Activated naive CD4-positive, alpha-beta T cell treated with anti-CD3 and anti-CD28 coated beads for 36 hours (primary cell): ENCODE data around the gene DLG2. TPM values are rescaled to one million over a fixed set of nuclear protein-coding genes. Genes with fewer than 3 reads are reported as not detected.
"Not testable (repeated sequence)": the region's sequence is repeated elsewhere in the genome, so short reads cannot be mapped to it uniquely, and the experiment has no call there.

Experiments used
- CTCF ChIA-PET: fragments of 350-600 bp; sonication (Branson Sonifier 250); formaldehyde crosslinking; loops from one replicate; lab custom pipeline; 2021; ENCODE audit warnings: antibody characterized with exemption; lab: Charles Lee
- DNase-seq: peaks from one replicate; pipeline ENCODE4 v3.0.0-alpha.2; 2020
- H3K27ac Mint-ChIP-seq: one replicate; pipeline ENCODE4 v1.8.0; 2021; ENCODE audit warnings: mild to moderate bottlenecking, mixed read lengths
- H3K27me3 Mint-ChIP-seq: one replicate; pipeline ENCODE4 v1.8.0; 2021; ENCODE audit warnings: low read depth, mixed read lengths
- H3K36me3 Mint-ChIP-seq: one replicate; pipeline ENCODE4 v1.8.0; 2021; ENCODE audit warnings: low read depth, mixed read lengths
- H3K4me1 Mint-ChIP-seq: one replicate; pipeline ENCODE4 v1.8.0; 2021; ENCODE audit warnings: low read depth, mixed read lengths
- H3K4me3 Mint-ChIP-seq: one replicate; pipeline ENCODE4 v1.8.0; 2021; ENCODE audit warnings: mild to moderate bottlenecking, moderate library complexity, mixed read lengths
- H3K9me3 Mint-ChIP-seq: one replicate; pipeline ENCODE4 v1.8.0; 2021; ENCODE audit warnings: mixed read lengths
- intact Hi-C: fragments of 100-400 bp; cut with micrococcal nuclease; formaldehyde crosslinking; loops from one replicate; pipeline ENCODE4 v1.15.1; 2023
- total RNA-seq, 2 experiments: library from RNA; stranded (reverse); gene quantifications; one replicate each; pipeline ENCODE4 v1.2.3, GENCODE V29; 2021

Gene DLG2
- total RNA-seq, 2 experiments from 2014 or later, result 3.3 to 4.6 TPM

- H3K27me3 Mint-ChIP-seq, intact Hi-C loops, CTCF ChIA-PET, H3K4me3 Mint-ChIP-seq, H3K4me1 Mint-ChIP-seq, H3K36me3 Mint-ChIP-seq, DNase-seq, H3K9me3 Mint-ChIP-seq, H3K27ac Mint-ChIP-seq: not testable (repeated sequence)
These were observed 397.4 kb downstream of the DLG2 start for GRCh38 chr11:85229723-85230122.

- no peaks in the 10 kb centered on the region for H3K36me3 Mint-ChIP-seq
- CTCF ChIA-PET, result no interaction called here
- peaks cover 7% of the 10 kb centered on the region for H3K9me3 Mint-ChIP-seq
- H3K27me3 Mint-ChIP-seq, result no peaks in the 10 kb centered on the region
- no peaks in the 10 kb centered on the region for H3K4me1 Mint-ChIP-seq
- H3K4me3 Mint-ChIP-seq, result no peak overlapping the region
- DNase-seq, result no peak
- intact Hi-C loops, result no loop called here
- no peak overlapping the region for H3K27ac Mint-ChIP-seq
These were observed 430.2 kb downstream of the DLG2 start for GRCh38 chr11:85196968-85197367.

- intact Hi-C loops, result no loop called here
- no peaks in the 10 kb centered on the region for H3K27me3 Mint-ChIP-seq
- H3K36me3 Mint-ChIP-seq, result no peaks in the 10 kb centered on the region
- no peak for DNase-seq
- CTCF ChIA-PET, result interaction anchor here (0.6 kb wide), 1 partner anchor 396 kb away, joined by 3 read pairs; no protein-coding TSS in a partner anchor
- no peak overlapping the region for H3K27ac Mint-ChIP-seq
- H3K4me1 Mint-ChIP-seq, result no peaks in the 10 kb centered on the region
- H3K9me3 Mint-ChIP-seq, result peaks cover 4% of the 10 kb centered on the region
- no peak overlapping the region for H3K4me3 Mint-ChIP-seq
These were observed 431.2 kb downstream of the DLG2 start for GRCh38 chr11:85195934-85196333.

- H3K4me3 Mint-ChIP-seq, result no peak overlapping the region
- CTCF ChIA-PET, result no interaction called here
These were observed 439.2 kb downstream of the DLG2 start for GRCh38 chr11:85187992-85188391.

GRCh38 chr11:85184721-85185120, 442.4 kb downstream of the DLG2 start:
- H3K4me3 Mint-ChIP-seq, result no peak overlapping the region
- no peaks in the 10 kb centered on the region for H3K27me3 Mint-ChIP-seq
- H3K9me3 Mint-ChIP-seq, result peaks cover 10% of the 10 kb centered on the region
- CTCF ChIA-PET, result no interaction called here
- no peak overlapping the region for H3K27ac Mint-ChIP-seq
- intact Hi-C loops, result no loop called here
- H3K36me3 Mint-ChIP-seq, result no peaks in the 10 kb centered on the region
- DNase-seq, result no peak
- H3K4me1 Mint-ChIP-seq, result no peaks in the 10 kb centered on the region

More at GRCh38 chr11:85187992-85188391, 439.2 kb downstream of the DLG2 start:
- no peak overlapping the region for H3K27ac Mint-ChIP-seq
- no peak for DNase-seq
- H3K36me3 Mint-ChIP-seq, result no peaks in the 10 kb centered on the region
- intact Hi-C loops, result no loop called here
- H3K9me3 Mint-ChIP-seq, result peaks cover 11% of the 10 kb centered on the region
- H3K4me1 Mint-ChIP-seq, result no peaks in the 10 kb centered on the region
- H3K27me3 Mint-ChIP-seq, result no peaks in the 10 kb centered on the region

- Mint-ChIP-seq H3K4me3 (no peak overlapping the region), H3K36me3 (no peaks in the 10 kb centered on the region), H3K4me1 (no peaks in the 10 kb centered on the region), H3K27me3 (no peaks in the 10 kb centered on the region), H3K9me3 (peaks cover 5% of the 10 kb centered on the region), H3K27ac (no peak overlapping the region)
- CTCF ChIA-PET, result no interaction called here
- intact Hi-C loops, result no loop called here
- no peak for DNase-seq
These were observed 444.4 kb downstream of the DLG2 start for GRCh38 chr11:85182441-85183387.

GRCh38 chr11:85180528-85180927, 446.6 kb downstream of the DLG2 start:
- no peaks in the 10 kb centered on the region for H3K36me3 Mint-ChIP-seq
- H3K4me3 Mint-ChIP-seq, result no peak overlapping the region
- CTCF ChIA-PET, result no interaction called here
- DNase-seq, result no peak
- H3K4me1 Mint-ChIP-seq, result no peaks in the 10 kb centered on the region
- H3K27me3 Mint-ChIP-seq, result no peaks in the 10 kb centered on the region
- no peak overlapping the region for H3K27ac Mint-ChIP-seq
- intact Hi-C loops, result no loop called here
- H3K9me3 Mint-ChIP-seq, result peaks cover 11% of the 10 kb centered on the region

- no peak for DNase-seq
- no peaks in the 10 kb centered on the region for H3K36me3 Mint-ChIP-seq
- intact Hi-C loops, result no loop called here
- peaks cover 32% of the 10 kb centered on the region for H3K9me3 Mint-ChIP-seq
- H3K4me3 Mint-ChIP-seq, result no peak overlapping the region
- no peak overlapping the region for H3K27ac Mint-ChIP-seq
- H3K27me3 Mint-ChIP-seq, result no peaks in the 10 kb centered on the region
- H3K4me1 Mint-ChIP-seq, result no peaks in the 10 kb centered on the region
- CTCF ChIA-PET, result no interaction called here
These were observed 455.4 kb downstream of the DLG2 start for GRCh38 chr11:85171648-85172257.

- Mint-ChIP-seq H3K36me3 (no peaks in the 10 kb centered on the region), H3K27me3 (no peaks in the 10 kb centered on the region), H3K9me3 (peaks cover 24% of the 10 kb centered on the region), H3K27ac (no peak overlapping the region), H3K4me1 (no peaks in the 10 kb centered on the region), H3K4me3 (no peak overlapping the region)
- DNase-seq, result no peak
- CTCF ChIA-PET, result no interaction called here
- intact Hi-C loops, result no loop called here
These were observed 457.0 kb downstream of the DLG2 start for GRCh38 chr11:85170184-85170583.

- CTCF ChIA-PET, result no interaction called here
- no peaks in the 10 kb centered on the region for H3K4me1 Mint-ChIP-seq
These were observed 459.7 kb downstream of the DLG2 start for GRCh38 chr11:85167471-85167870.

GRCh38 chr11:85167038-85167437, 460.1 kb downstream of the DLG2 start:
- Mint-ChIP-seq H3K36me3 (no peaks in the 10 kb centered on the region), H3K4me1 (no peaks in the 10 kb centered on the region), H3K27me3 (no peaks in the 10 kb centered on the region), H3K27ac (no peak overlapping the region), H3K9me3 (peaks cover 15% of the 10 kb centered on the region), H3K4me3 (no peak overlapping the region)
- DNase-seq, result no peak
- CTCF ChIA-PET, result no interaction called here
- intact Hi-C loops, result no loop called here

More at GRCh38 chr11:85167471-85167870, 459.7 kb downstream of the DLG2 start:
- Mint-ChIP-seq H3K27me3 (no peaks in the 10 kb centered on the region), H3K4me3 (no peak overlapping the region), H3K36me3 (no peaks in the 10 kb centered on the region), H3K9me3 (peaks cover 15% of the 10 kb centered on the region), H3K27ac (no peak overlapping the region)
- DNase-seq, result no peak
- intact Hi-C loops, result no loop called here

- Mint-ChIP-seq H3K4me1 (no peaks in the 10 kb centered on the region), H3K9me3 (peaks cover 16% of the 10 kb centered on the region), H3K36me3 (no peaks in the 10 kb centered on the region), H3K27ac (no peak overlapping the region), H3K4me3 (no peak overlapping the region), H3K27me3 (no peaks in the 10 kb centered on the region)
- no peak for DNase-seq
- intact Hi-C loops, result no loop called here
- CTCF ChIA-PET, result interaction anchor here (0.6 kb wide), 1 partner anchor 10 kb away, joined by 3 read pairs; no protein-coding TSS in a partner anchor
These were observed 461.3 kb downstream of the DLG2 start for GRCh38 chr11:85165819-85166218.
